Fibroblast of pulmonary artery (primary cell): ENCODE measurements around the gene FAM186B.

Source experiments
- DNase-seq: peaks from one replicate; pipeline ENCODE4 v3.0.0-alpha.2; 2010; ENCODE audit warnings: low read depth
- H3K4me3 ChIP-seq: replicated peaks from 2 replicates; pipeline ENCODE4 v1.5.1; 2011; ENCODE audit warnings: low read depth, mild to moderate bottlenecking, control low read depth, low read length, moderate library complexity
- CTCF ChIP-seq: IDR thresholded peaks from 2 replicates; pipeline ENCODE4 v1.5.1; 2011; ENCODE audit warnings: mild to moderate bottlenecking, control low read depth, low read length, inconsistent platforms; ENCODE audit errors: missing control alignments

FAM186B gene

GRCh38 chr12:49562831-49563230, 42.6 kb downstream of the FAM186B start:
- no peak overlapping the region for H3K4me3 ChIP-seq
- DNase-seq = no peak
- no peak for TF ChIP-seq CTCF

GRCh38 chr12:49562233-49562632, 43.2 kb downstream of the FAM186B start:
- TF ChIP-seq CTCF = no peak
- DNase-seq = no peak
- H3K4me3 ChIP-seq = no peak overlapping the region

GRCh38 chr12:49560695-49561094, 44.7 kb downstream of the FAM186B start:
- TF ChIP-seq CTCF = no peak
- H3K4me3 ChIP-seq = no peak overlapping the region
- no peak for DNase-seq

- no peak for TF ChIP-seq CTCF
- DNase-seq = no peak
- no peak overlapping the region for H3K4me3 ChIP-seq
Observed at GRCh38 chr12:49559011-49559675, 46.3 kb downstream of the FAM186B start.

- no peak for TF ChIP-seq CTCF
- DNase-seq = no peak
- no peak overlapping the region for H3K4me3 ChIP-seq
Observed at GRCh38 chr12:49558526-49558925, 46.9 kb downstream of the FAM186B start.

- no peak overlapping the region for H3K4me3 ChIP-seq
- DNase-seq = no peak
- no peak for TF ChIP-seq CTCF
Observed at GRCh38 chr12:49557917-49558215, 47.6 kb downstream of the FAM186B start.

- H3K4me3 ChIP-seq = no peak overlapping the region
- DNase-seq = no peak
- no peak for TF ChIP-seq CTCF
Observed at GRCh38 chr12:49557187-49557916, 48.1 kb downstream of the FAM186B start.
